ENCODE results near the gene RBBP5.

RBBP5 gene

GRCh38 chr1:205071801-205072200 lies 50.0 kb downstream of the RBBP5 start:
- DNase-seq (ENCODE audit: low read depth), result no peak
- H3K4me3 ChIP-seq (replicated peaks; ENCODE audit: low read depth, low read length), result no peak overlapping the region
- TF ChIP-seq CTCF (IDR thresholded peaks at IDR 0.05; ENCODE audit: low read length, missing control alignments), result no peak

GRCh38 chr1:205071028-205071409 lies 50.8 kb downstream of the RBBP5 start:
- no peak for TF ChIP-seq CTCF (IDR thresholded peaks at IDR 0.05; ENCODE audit: low read length, missing control alignments)
- DNase-seq (ENCODE audit: low read depth), result no peak
- H3K4me3 ChIP-seq (replicated peaks; ENCODE audit: low read depth, low read length), result no peak overlapping the region

GRCh38 chr1:205069371-205070125 lies 52.2 kb downstream of the RBBP5 start:
- no peak overlapping the region for H3K4me3 ChIP-seq (replicated peaks; ENCODE audit: low read depth, low read length)
- TF ChIP-seq CTCF (IDR thresholded peaks at IDR 0.05; ENCODE audit: low read length, missing control alignments), result no peak
- DNase-seq (ENCODE audit: low read depth), result no peak

- TF ChIP-seq CTCF (IDR thresholded peaks at IDR 0.05; ENCODE audit: low read length, missing control alignments), result no peak
- DNase-seq (ENCODE audit: low read depth), result peak; percentile 61
Observed at GRCh38 chr1:205068457-205069040, 53.2 kb downstream of the RBBP5 start.

GRCh38 chr1:205068001-205068400 lies 53.8 kb downstream of the RBBP5 start:
- no peak for DNase-seq (ENCODE audit: low read depth)
- no peak overlapping the region for H3K4me3 ChIP-seq (replicated peaks; ENCODE audit: low read depth, low read length)
- TF ChIP-seq CTCF (IDR thresholded peaks at IDR 0.05; ENCODE audit: low read length, missing control alignments), result no peak

More at GRCh38 chr1:205068457-205069040, 53.2 kb downstream of the RBBP5 start:
- H3K4me3 ChIP-seq (replicated peaks; ENCODE audit: low read depth, low read length), result no peak overlapping the region

- no peak overlapping the region for H3K4me3 ChIP-seq (replicated peaks; ENCODE audit: low read depth, low read length)
- no peak for DNase-seq (ENCODE audit: low read depth)
- TF ChIP-seq CTCF (IDR thresholded peaks at IDR 0.05; ENCODE audit: low read length, missing control alignments), result no peak
Observed at GRCh38 chr1:205067031-205067430, 54.7 kb downstream of the RBBP5 start.
